Lower lobe of right lung (tissue), 2 donors: Measurements from ENCODE around the gene RNF6. TPM values are rescaled to one million over a fixed set of nuclear protein-coding genes. Genes with fewer than 3 reads are reported as not detected.

Source experiments
- ATAC-seq, 2 donors: fragments of 200-7000 bp; cut with Tn5 transposase; one replicate each; pipeline ENCODE4 v1.9.1; 2020 to 2022; ENCODE audit warnings: mild to moderate bottlenecking in 2 of 2, moderate library complexity in 2 of 2
- DNase-seq: peaks from one replicate; pipeline ENCODE4 v3.0.0-alpha.2; 2020
- H3K27ac ChIP-seq: fragments of 200-600 bp; one replicate; pipeline ENCODE4 v1.8.0; 2022
- H3K27me3 ChIP-seq: fragments of 200-600 bp; one replicate; pipeline ENCODE4 v1.8.0; 2022; ENCODE audit warnings: low read depth
- H3K36me3 ChIP-seq: fragments of 200-600 bp; one replicate; pipeline ENCODE4 v1.8.0; 2022; ENCODE audit warnings: mild to moderate bottlenecking
- H3K4me1 ChIP-seq: fragments of 200-600 bp; one replicate; pipeline ENCODE4 v1.8.0; 2022
- H3K4me3 ChIP-seq: fragments of 200-600 bp; one replicate; pipeline ENCODE4 v1.8.0; 2022; ENCODE audit warnings: mild to moderate bottlenecking
- H3K9me3 ChIP-seq: fragments of 200-600 bp; one replicate; pipeline ENCODE4 v1.8.0; 2022
- CTCF ChIP-seq: fragments of 200-600 bp; IDR thresholded peaks from one replicate; pipeline ENCODE4 v1.8.0; 2022; ENCODE audit warnings: antibody characterized with exemption, mild to moderate bottlenecking
- intact Hi-C: fragments of 100-400 bp; cut with DNase I; formaldehyde crosslinking; loops from one replicate; pipeline ENCODE4 v1.11.0; 2022
- total RNA-seq: library from RNA; stranded (reverse); fragmentation: NEBNext Ultra II Directional; extraction: Animal tissue kit (Norgen Biotek cat#: 25700); gene quantifications from one replicate; pipeline ENCODE4 v1.2.1, GENCODE V29; 2021
- donor health status: DM: no; HTN: yes; CAD: no; lungs with severe emphysema.

RNF6 gene
- total RNA-seq, 1 donor from 2014 or later, result 29.3 TPM

- TF ChIP-seq CTCF, result no peak
- ATAC-seq, result no peak
- intact Hi-C loops, result no loop called here
- DNase-seq, result no peak
- Histone ChIP-seq H3K4me1 (no peaks in the 10 kb centered on the region), H3K4me3 (no peak overlapping the region), H3K36me3 (no peaks in the 10 kb centered on the region), H3K27ac (no peak overlapping the region), H3K27me3 (no peaks in the 10 kb centered on the region), H3K9me3 (no peaks in the 10 kb centered on the region)
Observed at GRCh38 chr13:26236296-26236695, 14.2 kb upstream of the RNF6 start.

- Histone ChIP-seq H3K27ac (no peak overlapping the region), H3K27me3 (no peaks in the 10 kb centered on the region), H3K36me3 (no peaks in the 10 kb centered on the region), H3K4me3 (no peak overlapping the region), H3K9me3 (no peaks in the 10 kb centered on the region), H3K4me1 (no peaks in the 10 kb centered on the region)
- intact Hi-C loops, result no loop called here
- DNase-seq (no peak), ATAC-seq (no peak)
- no peak for TF ChIP-seq CTCF
Observed at GRCh38 chr13:26230703-26231102, 8.6 kb upstream of the RNF6 start.

GRCh38 chr13:26229080-26229615, 7.0 kb upstream of the RNF6 start:
- DNase-seq (no peak), ATAC-seq (no peak)
- Histone ChIP-seq H3K36me3 (no peaks in the 10 kb centered on the region), H3K27ac (no peak overlapping the region), H3K9me3 (no peaks in the 10 kb centered on the region), H3K4me3 (no peak overlapping the region), H3K4me1 (no peaks in the 10 kb centered on the region), H3K27me3 (no peaks in the 10 kb centered on the region)
- no peak for TF ChIP-seq CTCF
- intact Hi-C loops, result no loop called here

GRCh38 chr13:26228096-26228495, 6.0 kb upstream of the RNF6 start:
- H3K4me1 ChIP-seq, result no peaks in the 10 kb centered on the region
- no peak overlapping the region for H3K27ac ChIP-seq
- DNase-seq (no peak), ATAC-seq (no peak)
- H3K9me3 ChIP-seq, result no peaks in the 10 kb centered on the region
- no peak for TF ChIP-seq CTCF
- H3K36me3 ChIP-seq, result no peaks in the 10 kb centered on the region
- no peaks in the 10 kb centered on the region for H3K27me3 ChIP-seq
- intact Hi-C loops, result no loop called here
- H3K4me3 ChIP-seq, result no peak overlapping the region

- Histone ChIP-seq H3K4me3 (no peak overlapping the region), H3K27ac (no peak overlapping the region), H3K4me1 (no peaks in the 10 kb centered on the region), H3K27me3 (no peaks in the 10 kb centered on the region), H3K9me3 (no peaks in the 10 kb centered on the region), H3K36me3 (no peaks in the 10 kb centered on the region)
- DNase-seq (no peak), ATAC-seq (peak; percentile 15 to 51)
- intact Hi-C loops, result no loop called here
- TF ChIP-seq CTCF, result no peak
Observed at GRCh38 chr13:26227166-26227971, 5.3 kb upstream of the RNF6 start.
